NCI-H345 (cell line): Measurements from ENCODE around the gene PIWIL1.
A peak's percentile ranks its signal among the peaks of the same experiment; 100 is the strongest.

Experiments
- DNase-seq: peaks from one replicate; lab custom pipeline; 2025; lab: John Stamatoyannopoulos, UW

PIWIL1 gene

GRCh38 chr12:130337488-130338303 lies at the start of gene PIWIL1:
TSS of gene PIWIL1 (plus strand) at chr12:130337887. CDS start at chr12:130342592, 4,705 bp downstream.
- DNase-seq: no peak

GRCh38 chr12:130288206-130288605 lies 49.5 kb upstream of the PIWIL1 start:
- no peak for DNase-seq

GRCh38 chr12:130288691-130289090 lies 49.0 kb upstream of the PIWIL1 start:
- no peak for DNase-seq

GRCh38 chr12:130290114-130290513 lies 47.6 kb upstream of the PIWIL1 start:
- DNase-seq: no peak

GRCh38 chr12:130298322-130299021 lies 39.2 kb upstream of the PIWIL1 start:
- no peak for DNase-seq

GRCh38 chr12:130299574-130299973 lies 38.1 kb upstream of the PIWIL1 start:
- no peak for DNase-seq

- DNase-seq: no peak
Observed at GRCh38 chr12:130300090-130300489, 37.6 kb upstream of the PIWIL1 start.

- no peak for DNase-seq
Observed at GRCh38 chr12:130300737-130301535, 36.8 kb upstream of the PIWIL1 start.

- no peak for DNase-seq
Observed at GRCh38 chr12:130301559-130301958, 36.1 kb upstream of the PIWIL1 start.

- DNase-seq: no peak
Observed at GRCh38 chr12:130303781-130304180, 33.9 kb upstream of the PIWIL1 start.

GRCh38 chr12:130307859-130308258 lies 29.8 kb upstream of the PIWIL1 start:
- DNase-seq: no peak

- DNase-seq: no peak
Observed at GRCh38 chr12:130308393-130308792, 29.3 kb upstream of the PIWIL1 start.

GRCh38 chr12:130316251-130316650 lies 21.4 kb upstream of the PIWIL1 start:
- DNase-seq: no peak

- no peak for DNase-seq
Observed at GRCh38 chr12:130320536-130320935, 17.2 kb upstream of the PIWIL1 start.

GRCh38 chr12:130322263-130322662 lies 15.4 kb upstream of the PIWIL1 start:
- DNase-seq: no peak

- no peak for DNase-seq
Observed at GRCh38 chr12:130330685-130331084, 7.0 kb upstream of the PIWIL1 start.

GRCh38 chr12:130331146-130331545 lies 6.5 kb upstream of the PIWIL1 start:
- no peak for DNase-seq

GRCh38 chr12:130333341-130333740 lies 4.3 kb upstream of the PIWIL1 start:
- DNase-seq: no peak

- no peak for DNase-seq
Observed at GRCh38 chr12:130334399-130334798, 3.3 kb upstream of the PIWIL1 start.

GRCh38 chr12:130334937-130335336 lies 2.8 kb upstream of the PIWIL1 start:
- DNase-seq: no peak

- DNase-seq: peak; percentile 74
Observed at GRCh38 chr12:130335517-130336392, 1.9 kb upstream of the PIWIL1 start.
